Sigmoid colon (tissue), 4 donors: Measurements from ENCODE around the gene TCP11.

Experiments used
- CTCF ChIP-seq, 4 experiments: fragments of 450-650 bp in 3 of 4; fragments of 200-600 bp in 1 of 4; IDR thresholded peaks; one replicate each; pipeline ENCODE4 v1.5.1; 2016 to 2019; ENCODE audit warnings: antibody characterized with exemption in 4 of 4, mild to moderate bottlenecking in 3 of 4, moderate library complexity in 2 of 4
- EP300 ChIP-seq, 4 donors: sonication (generic); formaldehyde crosslinking; IDR thresholded peaks; one replicate each; pipeline ENCODE4 v1.6.1; 2017; ENCODE audit warnings: antibody characterized with exemption in 4 of 4
- POLR2A ChIP-seq, 2 donors: fragments of 450-650 bp; IDR thresholded peaks; one replicate each; pipeline ENCODE4 v1.6.1; 2016; ENCODE audit warnings: antibody characterized with exemption in 2 of 2, mild to moderate bottlenecking in 2 of 2, moderate library complexity in 2 of 2

- TF ChIP-seq EP300 (IDR thresholded peaks at IDR 0.05) (no peak), POLR2A (IDR thresholded peaks at IDR 0.05) (no peak), CTCF (IDR thresholded peaks at IDR 0.05) (no peak)
Observed at GRCh38 chr6:35188886-35189285, 47.7 kb upstream of the TCP11 start.
